MM.1S (cell line): Measurements from ENCODE around the gene MINDY4.

Source experiments
- DNase-seq: peaks from one replicate; pipeline ENCODE4 v3.0.0-alpha.2; 2015
- H2AFZ ChIP-seq: fragments of 300-600 bp; sonication (generic); 2 replicates; pipeline ENCODE4 v1.6.0; 2016; ENCODE audit warnings: antibody characterized with exemption, low read length
- H3F3A ChIP-seq: fragments of 300-600 bp; sonication (generic); 2 replicates; pipeline ENCODE4 v1.6.1; 2016; ENCODE audit warnings: mild to moderate bottlenecking, antibody characterized with exemption, low read length, moderate library complexity, mixed read lengths; ENCODE audit not compliant: insufficient read depth
- H3K27ac ChIP-seq: fragments of 300-600 bp; sonication (generic); 2 replicates; pipeline ENCODE4 v1.5.1; 2016; ENCODE audit warnings: mild to moderate bottlenecking, low read length
- H3K27me3 ChIP-seq: fragments of 300-600 bp; sonication (generic); replicated peaks from 2 replicates; pipeline ENCODE4 v1.6.0; 2016; ENCODE audit warnings: low read length; ENCODE audit not compliant: insufficient read depth
- H3K36me3 ChIP-seq: fragments of 300-600 bp; sonication (generic); replicated peaks from 2 replicates; pipeline ENCODE4 v1.6.1; 2016; ENCODE audit warnings: mild to moderate bottlenecking, low read length, mixed read lengths; ENCODE audit not compliant: insufficient read depth
- H3K4me1 ChIP-seq: fragments of 300-600 bp; sonication (generic); 2 replicates; pipeline ENCODE4 v1.6.1; 2016; ENCODE audit warnings: low read length, mixed read lengths
- H3K4me2 ChIP-seq: fragments of 300-600 bp; sonication (generic); 2 replicates; pipeline ENCODE4 v1.6.0; 2016; ENCODE audit warnings: low read depth, low read length
- H3K4me3 ChIP-seq: fragments of 300-600 bp; sonication (generic); 2 replicates; pipeline ENCODE4 v1.5.1; 2016; ENCODE audit warnings: low read length, mixed read lengths
- H3K79me2 ChIP-seq: fragments of 300-600 bp; sonication (generic); 2 replicates; pipeline ENCODE4 v1.6.1; 2016; ENCODE audit warnings: mixed run types, low read length, mixed read lengths
- H3K9ac ChIP-seq: fragments of 300-600 bp; sonication (generic); 2 replicates; pipeline ENCODE4 v1.6.1; 2016; ENCODE audit warnings: low read length, mixed read lengths
- H3K9me2 ChIP-seq: fragments of 300-600 bp; sonication (generic); replicated peaks from 2 replicates; pipeline ENCODE4 v1.6.1; 2016; ENCODE audit warnings: mild to moderate bottlenecking, low read length, mixed read lengths; ENCODE audit not compliant: insufficient read depth
- H3K9me3 ChIP-seq: fragments of 300-600 bp; sonication (generic); replicated peaks from 2 replicates; pipeline ENCODE4 v1.6.1; 2016; ENCODE audit warnings: mild to moderate bottlenecking, low read length, mixed read lengths; ENCODE audit not compliant: insufficient read depth
- H4K20me1 ChIP-seq: fragments of 300-600 bp; sonication (generic); 2 replicates; pipeline ENCODE4 v1.6.1; 2016; ENCODE audit warnings: mild to moderate bottlenecking, low read length, moderate library complexity, mixed read lengths; ENCODE audit not compliant: insufficient read depth
- CTCF ChIP-seq: fragments of 300-600 bp; sonication (generic); IDR thresholded peaks from 2 replicates; pipeline ENCODE4 v1.5.1; 2016; ENCODE audit warnings: antibody characterized with exemption, low read length, mixed read lengths
- EZH2 ChIP-seq: fragments of 300-600 bp; sonication (generic); optimal IDR thresholded peaks from 2 replicates; pipeline ENCODE3; 2017; ENCODE audit warnings: low read depth, mild to moderate bottlenecking, antibody characterized with exemption, low read length, mixed read lengths
- EZH2phosphoT487 ChIP-seq: fragments of 300-600 bp; sonication (generic); IDR thresholded peaks from 2 replicates; pipeline ENCODE4 v1.6.1; 2018; ENCODE audit warnings: antibody characterized with exemption, low read length

Gene MINDY4

GRCh38 chr7:30771174-30771879, at the start of gene MINDY4:
TSS of gene MINDY4 (plus strand) at chr7:30771417. CDS start at chr7:30771494, 77 bp downstream.
- H4K20me1 ChIP-seq = no peaks in the 10 kb centered on the region
- peak within 1 kb of the TSS; percentile 86 for H3K9ac ChIP-seq
- no peaks in the 10 kb centered on the region for H3K27me3 ChIP-seq
- peak within 1 kb of the TSS; percentile 92 for H3K4me2 ChIP-seq
- TF ChIP-seq EZH2phosphoT487 (no peak), CTCF (no peak)
- H3K4me3 ChIP-seq = peak within 1 kb of the TSS; percentile 89
- no peaks in the 10 kb centered on the region for H3K9me2 ChIP-seq
- peak within 1 kb of the TSS; percentile 94 for H2AFZ ChIP-seq
- no peaks in the 10 kb centered on the region for H3F3A ChIP-seq
- no peaks in the 10 kb centered on the region for H3K9me3 ChIP-seq
- no peaks in the 10 kb centered on the region for H3K36me3 ChIP-seq
- no peaks in the 10 kb centered on the region for H3K79me2 ChIP-seq
- H3K27ac ChIP-seq = peak within 1 kb of the TSS; percentile 43; the same call in 1 of the 2 replicates
- DNase-seq = peak; percentile 71
- no peaks in the 10 kb centered on the region for H3K4me1 ChIP-seq

GRCh38 chr7:30722187-30722586, 49.0 kb upstream of the MINDY4 start:
- Histone ChIP-seq H3K4me1 (no peaks in the 10 kb centered on the region), H3K9me2 (no peaks in the 10 kb centered on the region), H3K4me2 (no peak overlapping the region), H3K4me3 (no peak overlapping the region), H3F3A (no peaks in the 10 kb centered on the region), H3K27me3 (no peaks in the 10 kb centered on the region), H3K27ac (no peak overlapping the region), H3K79me2 (no peaks in the 10 kb centered on the region), H3K9me3 (no peaks in the 10 kb centered on the region), H3K9ac (no peak overlapping the region), H3K36me3 (no peaks in the 10 kb centered on the region), H4K20me1 (no peaks in the 10 kb centered on the region), H2AFZ (no peak overlapping the region)
- TF ChIP-seq EZH2phosphoT487 (no peak), CTCF (no peak), EZH2 (no peak)
- no peak for DNase-seq

GRCh38 chr7:30722671-30723070, 48.5 kb upstream of the MINDY4 start:
- no peak overlapping the region for H3K4me3 ChIP-seq
- no peaks in the 10 kb centered on the region for H3K79me2 ChIP-seq
- TF ChIP-seq EZH2 (no peak), CTCF (no peak), EZH2phosphoT487 (no peak)
- H3K4me1 ChIP-seq = no peaks in the 10 kb centered on the region
- no peaks in the 10 kb centered on the region for H3K9me2 ChIP-seq
- H3F3A ChIP-seq = no peaks in the 10 kb centered on the region
- no peaks in the 10 kb centered on the region for H3K9me3 ChIP-seq
- H3K27ac ChIP-seq = no peak overlapping the region
- no peaks in the 10 kb centered on the region for H4K20me1 ChIP-seq
- DNase-seq = no peak
- no peak overlapping the region for H3K9ac ChIP-seq
- H3K36me3 ChIP-seq = no peaks in the 10 kb centered on the region
- H3K4me2 ChIP-seq = no peak overlapping the region
- H3K27me3 ChIP-seq = no peaks in the 10 kb centered on the region
- no peak overlapping the region for H2AFZ ChIP-seq
